ENCODE measurements around the gene TSPAN31.

- TF ChIP-seq CTCF (IDR thresholded peaks at IDR 0.05) (no peak), POLR2A (IDR thresholded peaks at IDR 0.05) (no peak)
Observed at GRCh38 chr12:57751432-57751787, 6.6 kb downstream of the TSPAN31 start.
